Measurements from ENCODE around the gene EML1.
A peak's percentile ranks its signal among the peaks of the same experiment; 100 is the strongest.

The EML1 gene

GRCh38 chr14:99952039-99952438, 158.8 kb downstream of the EML1 start:
- no peak for TF ChIP-seq ZFX (IDR thresholded peaks at IDR 0.05)
- TF ChIP-seq, protein P1, sequence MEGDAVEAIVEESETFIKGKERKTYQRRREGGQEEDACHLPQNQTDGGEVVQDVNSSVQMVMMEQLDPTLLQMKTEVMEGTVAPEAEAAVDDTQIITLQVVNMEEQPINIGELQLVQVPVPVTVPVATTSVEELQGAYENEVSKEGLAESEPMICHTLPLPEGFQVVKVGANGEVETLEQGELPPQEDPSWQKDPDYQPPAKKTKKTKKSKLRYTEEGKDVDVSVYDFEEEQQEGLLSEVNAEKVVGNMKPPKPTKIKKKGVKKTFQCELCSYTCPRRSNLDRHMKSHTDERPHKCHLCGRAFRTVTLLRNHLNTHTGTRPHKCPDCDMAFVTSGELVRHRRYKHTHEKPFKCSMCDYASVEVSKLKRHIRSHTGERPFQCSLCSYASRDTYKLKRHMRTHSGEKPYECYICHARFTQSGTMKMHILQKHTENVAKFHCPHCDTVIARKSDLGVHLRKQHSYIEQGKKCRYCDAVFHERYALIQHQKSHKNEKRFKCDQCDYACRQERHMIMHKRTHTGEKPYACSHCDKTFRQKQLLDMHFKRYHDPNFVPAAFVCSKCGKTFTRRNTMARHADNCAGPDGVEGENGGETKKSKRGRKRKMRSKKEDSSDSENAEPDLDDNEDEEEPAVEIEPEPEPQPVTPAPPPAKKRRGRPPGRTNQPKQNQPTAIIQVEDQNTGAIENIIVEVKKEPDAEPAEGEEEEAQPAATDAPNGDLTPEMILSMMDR (conservative IDR thresholded peaks at IDR 0.05): no peak
- no peak overlapping the region for H3K27ac ChIP-seq

- TF ChIP-seq, protein P1 (conservative IDR thresholded peaks at IDR 0.05): no peak
- no peak for TF ChIP-seq ZFX (IDR thresholded peaks at IDR 0.05)
- H3K27ac ChIP-seq: no peak overlapping the region
These were observed 159.2 kb downstream of the EML1 start for GRCh38 chr14:99952453-99952852.

DNA sequence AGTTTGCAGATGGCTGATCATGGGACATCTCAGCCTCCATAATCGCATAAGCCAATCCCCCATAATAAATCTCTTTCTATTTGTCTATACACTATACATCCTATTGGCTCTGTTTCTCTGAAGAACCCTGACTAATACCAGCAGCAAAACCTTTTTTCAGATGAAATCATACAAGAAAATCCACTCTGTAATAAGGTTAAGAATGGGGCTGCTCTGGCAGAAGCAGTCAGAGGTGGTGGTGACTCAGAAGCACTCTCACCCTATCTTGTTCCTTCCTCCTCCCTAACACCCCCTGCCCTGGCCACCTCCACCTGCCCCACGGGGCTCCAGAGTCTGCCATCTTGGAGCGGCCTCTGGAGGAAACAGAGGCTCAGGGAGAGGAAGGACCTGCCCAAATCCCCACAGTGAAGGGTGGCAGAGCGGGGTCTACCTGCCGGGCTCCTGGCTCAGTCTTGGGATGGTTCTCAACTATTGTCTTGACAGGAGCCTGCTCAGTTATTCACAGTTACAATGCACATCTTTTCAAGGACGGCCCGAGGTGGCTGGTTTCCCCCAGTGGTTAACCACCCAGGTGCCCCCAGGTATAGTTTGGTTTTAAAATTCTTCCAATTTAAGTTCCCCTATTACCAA, 162.7 kb downstream of the EML1 start:
- H3K27ac ChIP-seq: no peak overlapping the region
- TF ChIP-seq, protein P1 (conservative IDR thresholded peaks at IDR 0.05): no peak
- no peak for TF ChIP-seq ZFX (IDR thresholded peaks at IDR 0.05)

DNA sequence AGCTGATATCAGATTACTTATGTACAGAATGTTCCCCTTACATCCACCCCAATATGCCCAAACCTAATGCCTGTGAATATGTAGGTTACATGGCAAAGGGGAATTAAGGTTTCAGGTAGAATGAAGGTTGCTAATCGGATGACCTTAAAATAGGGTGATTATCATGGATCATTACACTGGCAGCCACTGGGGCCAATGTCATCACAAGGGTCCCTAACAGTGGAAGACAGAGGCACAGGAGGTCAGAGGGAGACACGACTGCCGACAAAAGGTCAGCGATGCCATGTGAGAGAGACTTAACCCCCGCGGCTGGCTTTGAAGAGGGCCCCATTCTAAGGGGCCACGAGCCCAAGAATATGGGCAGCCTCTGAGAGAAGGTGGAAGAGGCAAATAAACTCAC, 165.2 kb downstream of the EML1 start:
- TF ChIP-seq, protein P1 (conservative IDR thresholded peaks at IDR 0.05): no peak
- TF ChIP-seq ZFX (IDR thresholded peaks at IDR 0.05): no peak
- H3K27ac ChIP-seq: no peak overlapping the region

DNA sequence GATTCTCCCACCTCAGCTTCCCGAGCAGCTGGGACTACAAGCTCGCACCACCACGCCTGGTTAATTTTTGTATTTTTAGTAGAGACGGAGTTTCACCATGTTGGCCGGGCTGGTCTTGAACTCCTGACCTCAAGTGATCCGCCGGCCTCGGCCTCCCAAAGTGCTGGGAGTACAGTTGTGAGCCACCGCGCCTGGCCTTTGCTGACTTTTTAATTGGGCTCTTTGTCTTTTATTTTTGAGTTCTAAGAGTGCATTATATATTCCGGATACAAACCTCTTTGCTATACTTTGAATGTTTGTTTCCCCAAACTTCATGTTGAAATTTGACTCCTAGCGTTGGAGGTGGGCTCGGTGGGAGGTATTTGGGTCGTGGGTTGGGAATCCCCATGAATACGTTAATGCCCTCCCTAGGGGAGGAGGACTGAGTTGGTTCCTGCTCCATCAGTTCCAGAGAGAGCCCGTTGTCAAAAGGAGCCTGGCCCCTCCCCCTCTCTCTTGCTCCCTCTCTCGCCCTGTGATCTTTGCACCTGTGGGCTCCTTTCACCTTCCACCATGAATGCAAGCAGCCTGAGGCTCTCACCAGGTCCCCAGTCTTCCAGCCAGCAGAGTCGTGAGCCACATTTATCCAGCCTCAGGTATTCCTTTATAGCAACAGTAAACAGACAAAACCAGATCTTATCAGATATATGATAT, 168.8 kb downstream of the EML1 start:
- no peak for TF ChIP-seq ZFX (IDR thresholded peaks at IDR 0.05)
- TF ChIP-seq, protein P1 (conservative IDR thresholded peaks at IDR 0.05): no peak
- H3K27ac ChIP-seq: peak overlapping the region; percentile 26; the same call in 1 of the 2 replicates

GRCh38 chr14:99964979-99965378, 171.8 kb downstream of the EML1 start:
- TF ChIP-seq, protein P1 (conservative IDR thresholded peaks at IDR 0.05): no peak
- TF ChIP-seq ZFX (IDR thresholded peaks at IDR 0.05): no peak
- peak overlapping the region; percentile 68 for H3K27ac ChIP-seq

DNA sequence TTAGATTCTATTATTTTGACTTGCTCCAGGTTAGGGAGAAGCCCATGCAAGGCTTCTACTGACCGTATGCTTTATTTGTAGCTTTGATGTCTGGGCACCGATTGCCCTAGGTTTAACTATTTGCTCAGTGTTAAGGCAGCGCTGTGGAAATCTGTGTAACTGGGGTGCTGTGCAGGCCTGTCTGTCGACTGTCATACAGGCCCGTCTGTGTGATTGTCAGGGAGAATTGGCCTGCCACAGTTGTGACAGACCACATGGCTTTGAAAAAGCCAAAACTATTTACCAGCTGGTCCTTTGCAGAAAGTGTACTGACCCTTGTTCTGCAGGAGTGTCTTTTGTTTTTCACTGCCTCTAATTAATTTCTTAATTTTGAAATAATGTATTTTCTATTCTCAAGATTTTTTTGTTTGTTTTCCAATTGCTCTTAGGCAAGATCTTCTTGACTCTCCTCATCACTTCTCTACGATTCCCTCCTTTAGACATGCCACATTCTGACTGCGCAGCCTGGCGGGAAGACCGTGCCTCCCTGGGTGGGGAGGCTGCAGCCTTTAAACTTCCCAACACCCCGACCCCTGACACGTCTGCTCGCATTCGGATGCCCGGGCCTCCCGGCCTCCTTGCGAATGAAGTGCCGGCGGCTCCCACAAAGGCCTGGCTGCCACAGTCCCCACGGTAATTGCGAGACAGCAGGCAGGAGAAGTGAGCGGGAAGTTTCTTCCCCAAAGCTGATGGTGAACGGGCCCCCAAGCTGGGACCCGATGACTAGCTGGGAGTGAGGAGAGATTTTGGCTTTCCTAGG, 173.0 kb downstream of the EML1 start:
- peak overlapping the region; percentile 68 for H3K27ac ChIP-seq
- TF ChIP-seq ZFX (IDR thresholded peaks at IDR 0.05): peak; percentile 46; the same call in 1 of the 2 replicates
- TF ChIP-seq, protein P1 (conservative IDR thresholded peaks at IDR 0.05): no peak

Measured in C4-2B (cell line).